ENCODE results near the gene MIPEP.
A peak's percentile ranks its signal among the peaks of the same experiment; 100 is the strongest.

MIPEP gene

GRCh38 chr13:23760000-23760399 is 129.2 kb downstream of the MIPEP start:
- in situ Hi-C loops (cut with MboI; ENCODE audit: low sequenced_read_pairs, unreplicated experiment) = no loop called here
- TF ChIP-seq CTCF (IDR thresholded peaks at IDR 0.05; ENCODE audit: borderline replicate concordance, control extremely low read depth, extremely low read depth, insufficient read depth, missing control alignments) = no peak
- no peak for DNase-seq (ENCODE audit: low spot score)

DNA sequence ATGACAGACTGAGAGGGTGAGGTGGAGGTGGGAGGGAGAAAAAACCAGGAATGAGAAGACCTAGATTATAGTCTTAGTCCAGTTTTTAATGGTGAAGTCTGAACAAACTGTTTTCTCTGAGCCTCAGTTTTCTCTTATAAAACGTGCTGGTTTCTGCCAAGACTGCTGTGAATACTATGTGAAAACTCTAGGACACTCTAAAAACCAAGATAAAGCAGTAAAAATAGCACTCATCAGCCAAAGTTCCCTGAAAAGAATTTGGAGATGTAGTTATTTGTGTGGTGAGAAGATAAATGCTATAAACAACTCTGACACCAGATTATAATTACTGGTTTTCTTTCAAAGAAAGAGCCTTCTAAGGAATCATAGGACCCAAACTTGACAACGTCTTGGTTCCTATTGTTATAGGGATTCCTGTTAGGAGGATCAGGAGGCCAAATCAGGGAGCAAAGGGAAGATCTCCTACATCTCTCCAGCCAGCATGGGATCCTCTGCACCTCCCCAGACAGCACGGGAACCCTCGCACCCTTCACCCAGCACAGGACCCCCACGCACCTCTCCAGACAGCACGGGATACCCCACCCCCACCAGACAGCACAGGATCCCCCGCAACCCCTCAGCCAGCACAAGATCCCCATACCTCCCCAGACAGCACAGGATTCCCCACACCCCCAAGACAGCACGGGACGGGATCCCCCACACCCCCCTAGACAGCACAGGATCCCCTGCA is 130.2 kb downstream of the MIPEP start:
- DNase-seq (ENCODE audit: low spot score) = no peak
- in situ Hi-C loops (cut with MboI; ENCODE audit: low sequenced_read_pairs, unreplicated experiment) = no loop called here
- no peak for TF ChIP-seq CTCF (IDR thresholded peaks at IDR 0.05; ENCODE audit: borderline replicate concordance, control extremely low read depth, extremely low read depth, insufficient read depth, missing control alignments)

DNA sequence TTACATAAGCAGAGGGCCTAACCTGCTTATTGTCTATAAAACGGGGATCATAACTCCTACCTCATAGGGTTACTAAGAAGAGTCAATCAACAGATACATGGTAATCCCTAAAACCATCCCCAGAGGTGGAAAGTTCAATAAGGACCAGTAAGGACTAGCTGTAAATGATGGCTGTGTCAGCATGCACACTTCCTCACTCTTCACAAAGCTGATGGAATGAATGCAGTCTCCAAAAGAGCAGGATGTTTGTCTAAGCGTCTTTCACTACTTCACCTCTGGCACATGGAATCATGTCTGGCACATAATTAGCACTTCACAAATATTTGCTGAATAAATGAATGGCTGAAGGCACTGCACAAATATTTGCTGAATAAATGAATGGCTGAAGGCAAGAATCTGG is 134.2 kb downstream of the MIPEP start:
- in situ Hi-C loops (cut with MboI; ENCODE audit: low sequenced_read_pairs, unreplicated experiment) = no loop called here
- no peak for TF ChIP-seq CTCF (IDR thresholded peaks at IDR 0.05; ENCODE audit: borderline replicate concordance, control extremely low read depth, extremely low read depth, insufficient read depth, missing control alignments)
- no peak for DNase-seq (ENCODE audit: low spot score)

DNA sequence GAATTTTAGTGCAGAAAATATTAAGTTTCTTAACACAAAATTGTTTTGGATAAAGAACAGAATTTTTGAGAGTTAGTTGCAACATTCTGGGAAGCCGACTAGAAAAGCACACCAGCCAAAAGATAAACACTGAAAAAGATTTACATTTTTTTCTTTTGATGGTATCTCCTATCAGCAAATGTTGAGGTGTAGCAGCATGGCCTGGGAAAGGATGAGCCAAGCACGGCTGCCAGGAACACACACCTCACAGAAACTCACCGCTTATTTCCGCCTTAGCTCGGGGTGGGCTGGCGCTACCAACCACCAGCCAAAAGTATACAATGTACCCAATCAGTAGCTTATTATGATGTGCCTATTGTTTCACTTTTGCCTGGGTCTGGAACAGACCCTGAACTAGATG is 134.7 kb downstream of the MIPEP start:
- TF ChIP-seq CTCF (IDR thresholded peaks at IDR 0.05; ENCODE audit: borderline replicate concordance, control extremely low read depth, extremely low read depth, insufficient read depth, missing control alignments) = no peak
- in situ Hi-C loops (cut with MboI; ENCODE audit: low sequenced_read_pairs, unreplicated experiment) = no loop called here
- no peak for DNase-seq (ENCODE audit: low spot score)

DNA sequence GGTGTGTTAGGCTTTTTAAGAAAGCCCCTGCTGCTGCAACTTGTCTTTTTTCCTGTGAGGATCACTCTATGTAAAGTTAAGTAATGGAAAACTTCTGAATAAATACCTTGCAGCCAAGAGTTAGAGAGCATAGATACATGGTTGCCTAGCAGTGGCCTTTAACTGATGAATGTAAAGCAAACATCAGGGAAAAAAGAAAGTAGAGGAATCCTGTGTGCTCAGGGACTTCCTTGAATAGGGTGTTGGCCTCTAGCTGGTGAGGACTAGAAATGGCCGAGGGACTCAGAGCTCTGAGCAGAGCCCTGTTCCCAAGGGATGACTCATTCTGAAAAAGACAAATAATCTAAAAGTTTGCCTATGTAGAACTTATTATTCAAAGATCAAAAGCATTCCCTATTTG is 135.7 kb downstream of the MIPEP start:
- no peak for DNase-seq (ENCODE audit: low spot score)
- TF ChIP-seq CTCF (IDR thresholded peaks at IDR 0.05; ENCODE audit: borderline replicate concordance, control extremely low read depth, extremely low read depth, insufficient read depth, missing control alignments) = no peak
- in situ Hi-C loops (cut with MboI; ENCODE audit: low sequenced_read_pairs, unreplicated experiment) = no loop called here

GRCh38 chr13:23752111-23753001 is 136.8 kb downstream of the MIPEP start:
- no peak for TF ChIP-seq CTCF (IDR thresholded peaks at IDR 0.05; ENCODE audit: borderline replicate concordance, control extremely low read depth, extremely low read depth, insufficient read depth, missing control alignments)
- in situ Hi-C loops (cut with MboI; ENCODE audit: low sequenced_read_pairs, unreplicated experiment) = no loop called here
- DNase-seq (ENCODE audit: low spot score) = peak; percentile 34

All from GM13976 (cell line).